GM12873 (cell line): ENCODE measurements around the gene PPP6R2.

Experiments
- TF ChIP-seq, protein P1 (sequence below): IDR thresholded peaks from 2 replicates; pipeline ENCODE4 v1.5.1; 2012; ENCODE audit warnings: low read depth, mild to moderate bottlenecking, moderate library complexity, low read length, control low read depth; ENCODE audit not compliant: insufficient read depth; ENCODE audit errors: missing control alignments

PPP6R2 gene

DNA sequence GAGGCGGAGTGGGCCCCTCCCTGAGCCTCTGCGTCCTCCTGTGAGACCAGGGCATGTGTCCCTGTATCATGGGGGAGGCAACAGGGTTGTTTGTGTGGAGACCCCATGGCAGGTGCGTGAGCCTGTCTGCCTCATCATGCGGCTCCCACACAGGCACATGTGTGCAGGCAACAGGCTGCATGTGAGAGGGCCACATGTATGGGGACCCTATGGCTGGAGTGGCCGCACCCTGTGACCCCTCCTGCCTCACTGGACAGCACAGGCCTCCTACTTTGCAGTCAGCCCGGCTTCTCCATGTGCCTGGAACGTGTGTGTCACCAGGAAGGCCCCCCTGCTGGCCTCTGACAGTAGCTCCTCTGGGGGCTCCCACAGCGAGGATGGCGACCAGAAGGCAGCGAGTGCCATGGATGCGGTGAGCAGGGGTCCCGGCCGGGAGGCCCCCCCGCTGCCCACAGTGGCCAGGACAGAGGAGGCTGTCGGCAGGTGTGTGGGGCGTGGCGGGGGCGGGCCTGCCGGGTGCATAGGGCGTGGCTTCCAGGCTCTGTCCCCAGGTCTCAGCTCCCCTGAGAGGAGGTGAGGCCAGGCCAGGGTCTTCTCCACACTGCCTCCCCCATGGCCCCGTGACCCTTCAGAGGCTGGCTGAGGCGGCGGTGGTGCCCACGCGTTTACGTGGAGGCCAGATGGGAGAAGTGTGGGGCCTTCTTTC lies 97.6 kb downstream of the PPP6R2 start:
- TF ChIP-seq, protein P1, sequence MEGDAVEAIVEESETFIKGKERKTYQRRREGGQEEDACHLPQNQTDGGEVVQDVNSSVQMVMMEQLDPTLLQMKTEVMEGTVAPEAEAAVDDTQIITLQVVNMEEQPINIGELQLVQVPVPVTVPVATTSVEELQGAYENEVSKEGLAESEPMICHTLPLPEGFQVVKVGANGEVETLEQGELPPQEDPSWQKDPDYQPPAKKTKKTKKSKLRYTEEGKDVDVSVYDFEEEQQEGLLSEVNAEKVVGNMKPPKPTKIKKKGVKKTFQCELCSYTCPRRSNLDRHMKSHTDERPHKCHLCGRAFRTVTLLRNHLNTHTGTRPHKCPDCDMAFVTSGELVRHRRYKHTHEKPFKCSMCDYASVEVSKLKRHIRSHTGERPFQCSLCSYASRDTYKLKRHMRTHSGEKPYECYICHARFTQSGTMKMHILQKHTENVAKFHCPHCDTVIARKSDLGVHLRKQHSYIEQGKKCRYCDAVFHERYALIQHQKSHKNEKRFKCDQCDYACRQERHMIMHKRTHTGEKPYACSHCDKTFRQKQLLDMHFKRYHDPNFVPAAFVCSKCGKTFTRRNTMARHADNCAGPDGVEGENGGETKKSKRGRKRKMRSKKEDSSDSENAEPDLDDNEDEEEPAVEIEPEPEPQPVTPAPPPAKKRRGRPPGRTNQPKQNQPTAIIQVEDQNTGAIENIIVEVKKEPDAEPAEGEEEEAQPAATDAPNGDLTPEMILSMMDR = no peak

DNA sequence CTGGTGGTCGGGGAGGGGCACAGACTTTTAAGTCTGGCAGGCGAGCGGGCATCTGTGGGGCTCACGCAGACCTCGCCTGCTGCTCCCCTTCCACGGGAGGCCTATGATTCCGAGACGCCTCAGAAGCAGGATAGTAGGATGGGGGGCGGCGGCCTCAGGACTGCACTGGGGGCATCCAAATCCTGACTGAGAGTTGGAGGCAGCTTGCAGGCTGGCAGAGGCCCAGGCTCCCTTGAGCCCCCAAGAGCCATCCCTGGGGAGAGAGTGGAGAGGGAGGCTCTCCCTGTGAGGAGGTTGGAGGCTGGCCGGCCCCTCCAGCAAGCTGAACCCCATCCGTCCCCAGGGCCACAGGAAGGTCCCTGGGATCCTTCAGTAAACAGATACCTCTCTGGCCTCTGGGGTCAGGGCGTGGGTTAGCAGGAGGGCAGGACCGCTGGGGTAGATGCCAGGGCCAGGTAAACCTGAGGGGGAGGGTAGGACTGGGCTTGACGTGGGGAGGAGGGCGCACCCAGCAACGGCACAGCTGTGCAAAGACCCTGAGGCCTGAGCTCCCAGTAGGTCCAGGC lies 98.4 kb downstream of the PPP6R2 start:
- TF ChIP-seq, protein P1 = no peak

DNA sequence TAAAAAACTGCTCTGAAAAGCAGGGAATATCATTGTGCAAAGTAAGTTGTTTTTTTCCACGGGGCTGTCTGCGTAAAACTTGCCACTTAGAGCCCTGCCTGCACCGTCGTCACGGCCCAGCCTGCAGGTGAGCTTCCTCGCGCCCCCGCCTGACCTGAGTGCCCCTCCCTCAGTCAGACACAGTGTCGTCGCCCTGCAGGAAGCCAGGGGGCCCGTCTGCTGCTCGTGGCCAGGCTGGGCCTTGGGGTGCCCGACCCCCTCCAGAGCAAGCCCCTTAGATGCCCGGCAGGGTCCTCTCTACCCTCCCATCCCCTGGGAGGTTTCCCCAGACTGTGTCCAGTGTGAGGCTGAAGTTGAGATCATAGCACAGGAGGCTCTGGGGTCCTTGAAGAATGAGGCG lies 100.1 kb downstream of the PPP6R2 start:
- TF ChIP-seq, protein P1 = no peak

DNA sequence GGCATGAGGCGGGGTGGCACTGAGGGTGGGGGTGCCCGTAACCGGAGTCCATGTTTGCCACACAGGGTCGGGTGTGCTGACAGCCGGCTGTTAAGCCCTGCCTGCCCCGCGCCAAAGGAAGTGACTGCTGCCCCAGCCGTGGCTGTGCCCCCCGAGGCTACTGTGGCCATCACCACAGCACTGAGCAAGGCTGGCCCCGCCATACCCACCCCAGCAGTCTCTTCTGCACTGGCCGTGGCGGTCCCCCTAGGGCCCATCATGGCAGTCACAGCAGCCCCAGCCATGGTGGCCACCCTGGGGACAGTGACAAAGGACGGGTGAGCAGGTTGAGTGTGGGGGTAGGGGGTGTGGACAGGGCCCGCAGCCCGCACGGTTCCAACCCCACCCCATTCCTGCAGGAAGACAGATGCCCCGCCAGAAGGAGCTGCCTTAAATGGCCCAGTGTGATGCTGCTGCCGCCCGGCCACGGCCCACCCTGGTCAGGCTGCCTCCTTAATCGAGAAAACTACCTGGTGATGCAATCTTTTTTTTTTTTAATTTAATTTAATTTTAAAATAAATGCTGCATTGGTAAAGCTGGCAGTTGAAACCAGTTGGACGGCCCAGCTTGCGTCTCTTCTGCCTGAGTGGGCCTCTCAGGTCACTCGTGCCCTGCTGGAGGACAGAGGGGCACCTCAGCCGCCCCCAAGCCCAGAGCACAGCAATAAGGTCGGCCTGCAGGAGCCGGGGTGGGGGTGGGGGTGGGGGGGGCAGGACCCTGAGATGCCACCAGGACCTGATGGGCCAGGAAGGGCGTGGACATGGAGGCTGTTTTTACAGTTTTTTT lies 100.9 kb downstream of the PPP6R2 start:
- TF ChIP-seq, protein P1 = no peak

DNA sequence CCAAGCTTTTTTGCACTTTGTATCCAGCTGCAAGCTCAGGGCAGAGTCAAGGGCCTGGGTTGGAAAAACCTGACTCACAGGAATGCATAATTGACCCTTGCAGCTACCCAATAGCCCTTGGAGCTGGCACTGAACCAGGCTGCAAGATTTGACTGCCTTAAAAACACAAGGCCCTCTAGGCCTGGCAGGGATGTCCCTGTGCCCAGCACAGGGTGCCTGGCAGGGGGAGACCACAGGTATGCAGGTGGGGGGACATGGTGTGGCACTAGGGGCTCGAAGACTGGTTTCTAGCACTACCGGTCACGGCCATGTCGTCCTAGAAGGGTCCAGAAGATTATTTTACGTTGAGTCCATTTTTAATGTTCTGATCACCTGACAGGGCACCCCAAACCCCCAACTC lies 101.5 kb downstream of the PPP6R2 start:
- TF ChIP-seq, protein P1 = no peak

DNA sequence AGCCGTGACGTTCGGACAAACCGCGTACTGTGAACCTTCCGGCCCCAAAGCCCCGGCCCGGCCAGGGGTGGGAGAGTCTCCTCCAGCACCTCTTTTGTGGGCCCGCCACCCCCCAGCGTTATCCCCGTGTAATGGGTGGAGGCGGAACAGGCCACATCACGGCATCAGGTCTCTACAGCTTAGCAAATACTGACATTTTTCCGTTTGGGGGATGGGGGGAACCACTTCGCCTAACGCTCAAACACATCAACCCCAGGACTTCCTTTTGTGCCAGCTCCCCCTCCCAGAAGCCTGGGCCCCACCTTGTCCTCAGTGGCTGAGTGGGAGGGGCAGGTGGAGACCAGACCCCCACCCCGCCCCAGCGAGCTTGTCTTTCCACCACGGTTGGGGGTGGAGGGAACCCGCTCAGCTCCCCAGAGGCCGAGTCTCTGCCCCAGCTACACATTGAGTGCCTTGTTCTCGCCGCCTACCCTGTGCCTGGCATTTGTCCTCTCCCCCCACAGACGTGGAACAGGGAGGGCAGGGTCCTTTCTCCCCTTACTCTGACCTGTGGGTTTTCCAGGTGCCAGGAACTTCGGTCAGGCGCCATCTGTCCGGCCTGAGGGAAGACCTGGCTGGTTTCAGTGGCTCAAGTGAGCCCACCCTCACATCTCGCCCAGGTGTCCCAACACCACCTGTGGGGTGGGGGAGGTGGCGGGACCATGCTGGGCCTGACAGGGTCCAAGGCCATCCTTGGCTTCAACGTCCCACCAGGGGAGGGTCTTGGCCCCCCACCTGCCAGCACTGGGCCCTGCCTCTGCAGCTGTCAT lies 102.1 kb downstream of the PPP6R2 start:
- TF ChIP-seq, protein P1 = no peak
